ENCODE data around the gene GABRG3.

Gene GABRG3

DNA sequence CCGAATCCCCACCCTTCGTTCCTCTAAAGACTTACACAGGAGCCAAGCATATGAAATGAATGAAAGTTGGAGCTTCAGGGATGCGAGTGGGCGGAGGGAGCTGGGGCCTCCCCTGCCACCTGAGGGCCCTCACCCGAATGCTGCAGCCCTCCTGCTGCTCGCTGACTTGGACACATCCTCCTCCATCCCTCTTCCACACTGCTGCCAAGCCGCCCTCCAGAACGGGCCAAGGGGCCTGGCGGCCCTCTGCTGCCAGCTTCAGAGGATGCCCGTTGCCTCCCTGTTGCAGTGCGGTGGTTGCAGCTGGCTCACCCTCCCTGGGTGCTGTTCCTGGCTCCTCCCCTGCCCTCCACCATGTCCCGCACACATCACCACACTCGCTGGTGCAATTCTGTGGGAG is 71.2 kb downstream of the GABRG3 start:
- Histone ChIP-seq H3K9me3 (ENCODE audit: insufficient read depth, low read depth, low read length) (no peaks in the 10 kb centered on the region), H3K27ac (ENCODE audit: low read depth, low read length) (no peak overlapping the region), H3K4me1 (ENCODE audit: insufficient read depth, low read length) (no peaks in the 10 kb centered on the region), H3K36me3 (ENCODE audit: insufficient read depth, low read length) (no peaks in the 10 kb centered on the region), H3K9ac (ENCODE audit: low read depth, low read length) (no peak overlapping the region), H3K4me3 (ENCODE audit: low read length) (no peak overlapping the region), H3K27me3 (ENCODE audit: insufficient read depth, low read length) (no peaks in the 10 kb centered on the region)
- WGBS: 96% methylated on average over 13 of the region's 13 CpGs

DNA sequence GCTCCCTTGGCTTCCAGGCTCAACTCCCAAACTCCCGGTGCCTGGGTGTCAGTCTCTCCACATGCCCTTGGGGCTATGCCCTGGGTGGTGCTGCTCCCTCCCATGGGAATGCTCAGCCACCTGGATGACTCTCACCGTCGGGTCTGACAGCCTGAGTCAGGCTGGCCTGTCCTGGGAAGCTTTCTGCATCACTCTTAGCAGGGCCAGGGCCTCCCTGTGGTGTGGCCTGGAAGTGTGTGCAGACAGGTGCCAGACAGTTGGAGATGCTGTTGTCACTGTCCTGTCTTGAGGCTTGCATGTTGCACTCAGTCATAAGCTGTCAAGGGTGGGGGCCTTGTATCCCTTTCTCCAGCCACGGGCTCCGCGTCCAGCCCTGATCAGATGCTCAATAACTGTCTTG is 71.7 kb downstream of the GABRG3 start:
- H3K27me3 ChIP-seq (ENCODE audit: insufficient read depth, low read length): no peaks in the 10 kb centered on the region

DNA sequence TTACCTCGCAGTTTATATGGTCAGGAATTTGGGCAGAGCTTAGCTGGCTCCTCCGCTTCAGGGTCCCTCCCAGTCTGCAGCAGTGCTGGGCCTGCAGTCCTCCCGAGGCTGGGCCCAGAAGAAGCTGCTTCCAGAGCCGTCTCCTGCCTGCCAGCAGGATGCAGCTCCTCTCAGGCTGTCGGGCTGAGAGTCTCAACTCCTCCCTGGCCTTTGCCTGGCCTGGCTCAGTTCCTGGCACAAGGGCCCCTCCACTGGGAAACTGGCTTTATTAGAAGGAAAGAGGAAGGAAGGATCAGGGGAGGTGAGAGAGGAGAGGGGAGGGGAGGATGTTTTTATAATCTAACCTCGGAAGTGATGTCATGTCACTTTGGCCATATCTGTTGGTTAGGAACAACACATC is 72.8 kb downstream of the GABRG3 start:
- 86% methylated on average over 6 of the region's 6 CpGs for WGBS
- Histone ChIP-seq H3K4me3 (ENCODE audit: low read length) (no peak overlapping the region), H3K4me1 (ENCODE audit: insufficient read depth, low read length) (no peaks in the 10 kb centered on the region), H3K9me3 (ENCODE audit: insufficient read depth, low read depth, low read length) (no peaks in the 10 kb centered on the region), H3K27me3 (ENCODE audit: insufficient read depth, low read length) (no peaks in the 10 kb centered on the region), H3K27ac (ENCODE audit: low read depth, low read length) (no peak overlapping the region), H3K9ac (ENCODE audit: low read depth, low read length) (no peak overlapping the region), H3K36me3 (ENCODE audit: insufficient read depth, low read length) (no peaks in the 10 kb centered on the region)

More for the DNA sequence above, 71.7 kb downstream of the GABRG3 start:
- WGBS: 91% methylated on average over 6 of the region's 6 CpGs
- Histone ChIP-seq H3K4me3 (ENCODE audit: low read length) (no peak overlapping the region), H3K27ac (ENCODE audit: low read depth, low read length) (no peak overlapping the region), H3K36me3 (ENCODE audit: insufficient read depth, low read length) (no peaks in the 10 kb centered on the region), H3K9me3 (ENCODE audit: insufficient read depth, low read depth, low read length) (no peaks in the 10 kb centered on the region), H3K4me1 (ENCODE audit: insufficient read depth, low read length) (no peaks in the 10 kb centered on the region), H3K9ac (ENCODE audit: low read depth, low read length) (no peak overlapping the region)

DNA sequence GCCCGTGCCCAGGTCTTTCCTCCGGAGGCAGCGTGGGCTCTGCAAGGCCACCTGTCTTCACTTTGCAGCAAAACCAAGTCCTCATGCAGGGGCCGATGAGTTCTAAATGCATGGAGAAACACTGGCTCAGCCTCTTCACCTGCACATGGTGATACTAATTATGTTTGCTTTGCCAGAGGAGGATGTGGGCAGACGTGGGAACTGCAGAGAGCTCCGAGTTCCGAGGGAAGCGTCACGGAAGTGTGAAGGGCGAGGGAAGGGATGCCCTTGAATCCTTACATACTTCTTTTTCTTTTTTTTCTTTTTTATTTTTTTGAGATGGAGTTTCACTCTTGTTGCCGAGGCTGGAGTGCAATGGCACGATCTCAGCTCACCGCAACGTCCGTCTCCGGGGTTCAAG is 74.8 kb downstream of the GABRG3 start:
- H3K9me3 ChIP-seq (ENCODE audit: insufficient read depth, low read depth, low read length): no peaks in the 10 kb centered on the region
- H3K4me1 ChIP-seq (ENCODE audit: insufficient read depth, low read length): no peaks in the 10 kb centered on the region
- H3K4me3 ChIP-seq (ENCODE audit: low read length): no peak overlapping the region
- no peak overlapping the region for H3K9ac ChIP-seq (ENCODE audit: low read depth, low read length)
- H3K27me3 ChIP-seq (ENCODE audit: insufficient read depth, low read length): no peaks in the 10 kb centered on the region
- WGBS: 92% methylated on average over 14 of the region's 16 CpGs
- H3K36me3 ChIP-seq (ENCODE audit: insufficient read depth, low read length): no peaks in the 10 kb centered on the region
- no peak overlapping the region for H3K27ac ChIP-seq (ENCODE audit: low read depth, low read length)

DNA sequence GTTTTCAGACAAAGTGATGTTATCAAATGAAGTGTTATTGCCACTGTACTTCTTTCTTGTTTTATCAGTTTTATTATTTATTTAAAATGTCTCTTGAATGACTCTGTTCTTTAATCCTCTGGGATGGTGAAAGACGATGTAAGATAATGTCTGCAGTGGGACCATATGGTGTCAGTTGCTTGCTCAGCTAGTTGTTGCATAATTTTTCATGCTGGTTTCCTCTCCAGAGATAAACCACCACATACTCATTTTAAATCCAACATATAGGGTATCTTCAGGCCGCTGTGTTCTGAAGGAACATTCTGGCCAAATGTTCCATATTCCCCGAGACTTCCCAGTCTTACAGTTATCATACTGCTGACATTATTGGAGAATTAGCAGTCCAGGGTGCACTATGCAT is 75.9 kb downstream of the GABRG3 start:
- H3K27me3 ChIP-seq (ENCODE audit: insufficient read depth, low read length): no peaks in the 10 kb centered on the region
- 0 out of 2 replicates have a peak, but pooled peaks cover 2% of the 10 kb centered on the region for H3K9me3 ChIP-seq (ENCODE audit: insufficient read depth, low read depth, low read length)
- H3K36me3 ChIP-seq (ENCODE audit: insufficient read depth, low read length): no peaks in the 10 kb centered on the region
- no peak overlapping the region for H3K4me3 ChIP-seq (ENCODE audit: low read length)
- 87% methylated on average over 3 of the region's 3 CpGs for WGBS
- H3K4me1 ChIP-seq (ENCODE audit: insufficient read depth, low read length): no peaks in the 10 kb centered on the region
- H3K27ac ChIP-seq (ENCODE audit: low read depth, low read length): no peak overlapping the region
- H3K9ac ChIP-seq (ENCODE audit: low read depth, low read length): no peak overlapping the region

DNA sequence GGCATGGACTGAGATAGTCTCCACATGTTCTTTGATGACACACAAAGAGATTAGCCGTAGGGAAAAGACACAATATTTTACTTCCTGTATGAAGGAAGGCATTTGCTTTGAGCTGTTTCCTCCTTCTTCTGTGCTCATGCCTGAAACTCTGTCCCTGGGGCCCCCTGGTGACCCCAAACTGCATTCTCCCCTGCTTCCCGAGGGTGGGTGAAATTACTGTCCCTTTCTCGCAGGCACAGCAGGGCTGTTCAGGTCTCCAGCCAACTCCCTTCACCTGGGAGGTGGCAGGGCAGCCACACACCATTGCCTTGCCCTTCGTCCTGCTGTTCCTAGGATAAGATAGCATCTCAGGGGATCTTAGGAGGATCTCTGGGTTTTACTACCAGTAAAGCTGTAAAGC is 79.2 kb downstream of the GABRG3 start:
- Histone ChIP-seq H3K9ac (ENCODE audit: low read depth, low read length) (no peak overlapping the region), H3K9me3 (ENCODE audit: insufficient read depth, low read depth, low read length) (0 out of 2 replicates have a peak, but pooled peaks cover 2% of the 10 kb centered on the region), H3K27me3 (ENCODE audit: insufficient read depth, low read length) (no peaks in the 10 kb centered on the region), H3K4me1 (ENCODE audit: insufficient read depth, low read length) (no peaks in the 10 kb centered on the region), H3K36me3 (ENCODE audit: insufficient read depth, low read length) (no peaks in the 10 kb centered on the region), H3K4me3 (ENCODE audit: low read length) (no peak overlapping the region), H3K27ac (ENCODE audit: low read depth, low read length) (no peak overlapping the region)
- WGBS: 83% methylated on average over 4 of the region's 4 CpGs

DNA sequence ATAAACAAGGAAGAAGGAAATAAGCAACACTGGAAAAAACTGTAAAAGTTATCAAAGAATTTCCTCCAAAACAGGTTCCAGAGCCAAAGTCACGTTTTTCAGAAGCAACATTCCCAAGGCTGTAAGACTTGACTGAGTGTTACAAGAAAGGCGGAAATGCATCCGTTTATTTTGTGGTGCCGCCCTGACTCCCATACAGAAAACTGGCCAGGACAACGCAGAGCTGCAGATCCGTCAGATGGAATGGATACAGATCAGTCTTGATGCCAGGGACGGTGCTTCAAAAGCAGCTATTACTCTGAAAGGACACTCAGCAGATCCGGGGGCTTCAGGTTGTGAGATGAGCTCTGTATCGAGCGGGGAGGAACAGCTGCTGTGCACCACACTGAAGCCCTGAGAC is 83.4 kb downstream of the GABRG3 start:
- Histone ChIP-seq H3K9me3 (ENCODE audit: insufficient read depth, low read depth, low read length) (0 out of 2 replicates have a peak, but pooled peaks cover 2% of the 10 kb centered on the region), H3K27ac (ENCODE audit: low read depth, low read length) (no peak overlapping the region), H3K4me1 (ENCODE audit: insufficient read depth, low read length) (no peaks in the 10 kb centered on the region), H3K27me3 (ENCODE audit: insufficient read depth, low read length) (no peaks in the 10 kb centered on the region), H3K4me3 (ENCODE audit: low read length) (no peak overlapping the region), H3K36me3 (ENCODE audit: insufficient read depth, low read length) (no peaks in the 10 kb centered on the region), H3K9ac (ENCODE audit: low read depth, low read length) (no peak overlapping the region)
- WGBS: 89% methylated on average over 10 of the region's 10 CpGs

DNA sequence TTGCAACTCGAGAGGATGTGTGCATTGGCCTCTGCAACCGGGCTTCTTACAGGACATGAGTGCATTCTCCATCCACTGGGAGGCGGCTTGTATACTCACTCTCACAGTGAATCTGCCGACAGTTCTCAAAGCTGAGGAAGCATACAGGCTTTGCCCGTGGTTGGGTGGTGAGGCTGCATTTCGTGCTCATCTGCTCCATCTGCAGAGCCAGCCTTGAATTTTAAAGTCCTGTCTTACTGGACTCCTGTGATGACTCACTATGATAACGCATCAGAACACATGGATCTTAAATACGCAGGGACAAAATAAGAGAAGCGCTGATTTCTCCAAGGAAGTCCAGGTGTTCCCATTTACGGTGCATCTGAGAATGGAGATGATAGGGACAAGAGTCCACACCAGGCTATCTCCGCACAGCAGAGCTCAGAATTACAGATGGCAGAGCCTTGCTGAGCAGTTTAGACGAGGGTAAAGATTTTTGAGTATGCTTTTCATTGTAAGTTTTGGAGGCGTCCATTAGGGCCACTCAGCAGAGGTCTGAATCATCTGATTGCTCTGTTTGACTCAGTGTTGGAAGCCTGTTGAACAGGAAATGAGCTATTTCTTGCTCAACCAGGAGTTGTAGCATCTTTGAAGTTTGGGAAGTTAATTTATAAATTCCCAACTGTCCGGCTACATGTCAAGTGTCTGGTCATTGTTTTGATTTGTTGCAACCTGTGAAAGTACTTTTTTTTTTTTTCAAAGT is 87.1 kb downstream of the GABRG3 start:
- Histone ChIP-seq H3K27ac (ENCODE audit: low read depth, low read length) (no peak overlapping the region), H3K36me3 (ENCODE audit: insufficient read depth, low read length) (no peaks in the 10 kb centered on the region), H3K9ac (ENCODE audit: low read depth, low read length) (no peak overlapping the region), H3K4me3 (ENCODE audit: low read length) (no peak overlapping the region), H3K27me3 (ENCODE audit: insufficient read depth, low read length) (no peaks in the 10 kb centered on the region), H3K9me3 (ENCODE audit: insufficient read depth, low read depth, low read length) (no peaks in the 10 kb centered on the region), H3K4me1 (ENCODE audit: insufficient read depth, low read length) (no peaks in the 10 kb centered on the region)
- WGBS: 93% methylated on average over 14 of the region's 14 CpGs

DNA sequence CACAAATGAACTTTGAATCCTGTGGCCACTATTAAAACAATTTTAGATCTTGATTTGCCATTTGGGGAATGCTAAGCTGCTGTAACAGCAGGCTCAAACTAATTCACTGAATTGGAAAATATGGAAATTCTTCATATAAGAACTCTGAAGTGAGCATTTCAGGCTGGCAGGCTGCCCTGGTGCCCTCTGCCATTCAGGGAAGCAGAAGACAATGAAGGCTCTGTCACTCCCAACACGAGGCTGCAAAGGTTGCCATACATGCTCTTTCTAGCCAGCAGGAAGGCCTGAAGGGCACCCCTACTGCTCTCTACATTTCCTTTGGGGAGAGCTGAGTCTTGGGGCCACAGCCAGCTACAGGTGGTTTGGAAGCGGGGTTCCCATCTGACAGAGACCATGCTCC is 88.0 kb downstream of the GABRG3 start:
- Histone ChIP-seq H3K27me3 (ENCODE audit: insufficient read depth, low read length) (no peaks in the 10 kb centered on the region), H3K4me3 (ENCODE audit: low read length) (no peak overlapping the region), H3K4me1 (ENCODE audit: insufficient read depth, low read length) (no peaks in the 10 kb centered on the region), H3K27ac (ENCODE audit: low read depth, low read length) (no peak overlapping the region), H3K9me3 (ENCODE audit: insufficient read depth, low read depth, low read length) (no peaks in the 10 kb centered on the region), H3K36me3 (ENCODE audit: insufficient read depth, low read length) (no peaks in the 10 kb centered on the region), H3K9ac (ENCODE audit: low read depth, low read length) (no peak overlapping the region)
- WGBS: 88% methylated on average over 2 of the region's 2 CpGs

DNA sequence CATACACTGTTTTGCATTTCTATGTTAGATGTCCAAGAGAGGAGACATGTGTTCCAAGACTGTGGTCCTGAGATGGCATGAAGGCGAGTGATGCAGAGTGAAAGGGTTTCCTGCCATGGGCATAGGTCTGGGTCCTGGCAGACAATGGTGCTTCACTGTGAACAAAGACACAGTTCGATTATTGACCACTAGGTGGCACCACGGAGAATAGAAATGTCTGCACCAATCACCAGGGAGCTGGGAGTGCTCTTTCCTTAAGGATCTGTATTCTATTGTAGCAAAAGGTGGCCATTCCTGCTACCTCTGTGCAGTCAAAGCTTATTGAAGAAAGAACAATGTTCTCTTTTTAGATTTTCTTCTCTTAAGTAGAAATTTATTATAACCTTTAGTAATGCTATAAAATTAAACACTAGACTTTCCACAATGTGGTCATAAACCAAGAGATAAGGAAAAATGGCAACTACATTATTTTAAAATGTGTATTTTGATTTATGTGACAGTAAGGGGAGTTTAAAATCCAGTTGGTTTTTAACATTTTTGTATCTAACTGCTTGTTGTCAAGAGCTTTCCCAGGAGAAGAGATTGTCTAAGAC is 88.7 kb downstream of the GABRG3 start:
- WGBS: 22% methylated on average over 3 of the region's 3 CpGs
- Histone ChIP-seq H3K27ac (ENCODE audit: low read depth, low read length) (no peak overlapping the region), H3K36me3 (ENCODE audit: insufficient read depth, low read length) (no peaks in the 10 kb centered on the region), H3K4me3 (ENCODE audit: low read length) (no peak overlapping the region), H3K9me3 (ENCODE audit: insufficient read depth, low read depth, low read length) (no peaks in the 10 kb centered on the region), H3K4me1 (ENCODE audit: insufficient read depth, low read length) (no peaks in the 10 kb centered on the region), H3K27me3 (ENCODE audit: insufficient read depth, low read length) (no peaks in the 10 kb centered on the region), H3K9ac (ENCODE audit: low read depth, low read length) (no peak overlapping the region)

DNA sequence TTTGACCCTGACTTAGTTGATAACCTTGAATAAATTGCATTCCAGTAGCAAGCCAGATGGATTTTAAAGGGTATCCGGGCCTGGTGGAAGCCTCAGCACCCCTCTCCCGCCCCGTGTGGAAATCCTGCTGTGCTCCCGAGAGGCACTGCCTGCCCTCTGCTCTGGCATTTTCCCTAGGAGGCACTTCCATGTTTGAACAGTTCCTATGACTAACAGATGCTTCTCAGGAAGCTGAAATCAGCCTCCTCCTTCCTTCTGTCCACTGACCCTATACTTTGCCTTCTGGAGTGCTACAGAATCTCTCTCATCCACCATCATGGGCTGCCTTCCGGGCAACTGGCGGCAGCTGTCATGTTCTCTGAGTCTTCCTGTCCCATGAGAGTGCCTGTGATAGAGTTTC is 90.8 kb downstream of the GABRG3 start:
- Histone ChIP-seq H3K9me3 (ENCODE audit: insufficient read depth, low read depth, low read length) (no peaks in the 10 kb centered on the region), H3K4me3 (ENCODE audit: low read length) (no peak overlapping the region), H3K27me3 (ENCODE audit: insufficient read depth, low read length) (no peaks in the 10 kb centered on the region), H3K36me3 (ENCODE audit: insufficient read depth, low read length) (no peaks in the 10 kb centered on the region), H3K4me1 (ENCODE audit: insufficient read depth, low read length) (no peaks in the 10 kb centered on the region), H3K27ac (ENCODE audit: low read depth, low read length) (no peak overlapping the region), H3K9ac (ENCODE audit: low read depth, low read length) (no peak overlapping the region)
- 85% methylated on average over 6 of the region's 6 CpGs for WGBS

Data from HUES64 (cell line).